Neural progenitor cell (in vitro differentiated cells): Measurements from ENCODE around the gene KIF1B.

ENCODE experiments used
- EZH2 ChIP-seq: fragments of 200-600 bp; sonication (generic); IDR thresholded peaks from 2 replicates; pipeline ENCODE4 v1.6.1; 2017; ENCODE audit warnings: antibody characterized with exemption, mild to moderate bottlenecking, moderate library complexity
- EZH2phosphoT487 ChIP-seq: fragments of 200-600 bp; sonication (generic); IDR thresholded peaks from 2 replicates; pipeline ENCODE4 v1.6.1; 2017; ENCODE audit warnings: antibody characterized with exemption
- TF ChIP-seq, protein P1 (sequence below): fragments of 200-600 bp; sonication (generic); IDR thresholded peaks from 2 replicates; pipeline ENCODE4 v1.5.1; 2017; ENCODE audit warnings: antibody characterized with exemption, mild to moderate bottlenecking

DNA sequence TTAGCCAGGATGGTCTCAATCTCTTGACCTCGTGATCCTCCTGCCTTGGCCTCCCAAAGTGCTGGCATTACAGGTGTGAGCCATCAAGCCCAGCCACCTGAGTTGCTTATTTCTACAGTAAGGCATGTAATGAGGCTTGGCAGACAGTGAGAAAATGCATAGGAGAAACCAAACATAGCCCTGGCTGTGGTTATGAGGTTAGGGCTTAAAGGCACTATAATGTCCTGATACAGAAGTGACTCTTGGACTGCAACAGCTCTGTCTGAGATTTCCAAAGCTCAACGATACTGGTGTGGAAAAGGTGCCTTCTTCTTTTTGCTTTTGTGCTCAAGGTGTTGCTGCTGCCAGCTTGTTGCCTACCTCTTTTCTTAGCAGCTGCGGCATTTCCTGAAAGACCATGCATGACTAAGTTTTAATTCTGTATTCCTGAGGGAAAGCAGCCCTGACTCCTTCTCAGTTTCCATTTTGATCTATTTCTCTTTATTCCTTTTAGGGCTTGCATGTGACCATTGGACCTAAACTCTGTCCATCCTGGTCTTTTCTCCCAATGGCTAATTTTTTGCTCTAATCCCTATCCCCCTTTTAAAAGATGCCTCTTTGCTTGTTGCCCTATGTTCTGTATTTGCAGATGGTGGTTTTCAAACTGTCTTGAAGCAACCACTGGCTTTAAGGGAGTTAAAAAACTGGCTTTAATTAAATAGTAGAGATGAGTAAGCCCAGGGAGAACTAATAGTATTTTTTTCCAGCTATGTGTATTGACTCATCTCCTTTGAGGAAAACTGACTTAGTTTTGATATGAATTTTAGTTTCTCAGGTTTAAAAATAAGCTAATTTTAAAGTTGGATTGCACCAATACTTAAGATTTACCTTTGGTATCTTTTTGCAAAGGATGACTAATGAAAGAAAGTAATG lies 70.3 kb downstream of the KIF1B start:
- TF ChIP-seq, protein P1, sequence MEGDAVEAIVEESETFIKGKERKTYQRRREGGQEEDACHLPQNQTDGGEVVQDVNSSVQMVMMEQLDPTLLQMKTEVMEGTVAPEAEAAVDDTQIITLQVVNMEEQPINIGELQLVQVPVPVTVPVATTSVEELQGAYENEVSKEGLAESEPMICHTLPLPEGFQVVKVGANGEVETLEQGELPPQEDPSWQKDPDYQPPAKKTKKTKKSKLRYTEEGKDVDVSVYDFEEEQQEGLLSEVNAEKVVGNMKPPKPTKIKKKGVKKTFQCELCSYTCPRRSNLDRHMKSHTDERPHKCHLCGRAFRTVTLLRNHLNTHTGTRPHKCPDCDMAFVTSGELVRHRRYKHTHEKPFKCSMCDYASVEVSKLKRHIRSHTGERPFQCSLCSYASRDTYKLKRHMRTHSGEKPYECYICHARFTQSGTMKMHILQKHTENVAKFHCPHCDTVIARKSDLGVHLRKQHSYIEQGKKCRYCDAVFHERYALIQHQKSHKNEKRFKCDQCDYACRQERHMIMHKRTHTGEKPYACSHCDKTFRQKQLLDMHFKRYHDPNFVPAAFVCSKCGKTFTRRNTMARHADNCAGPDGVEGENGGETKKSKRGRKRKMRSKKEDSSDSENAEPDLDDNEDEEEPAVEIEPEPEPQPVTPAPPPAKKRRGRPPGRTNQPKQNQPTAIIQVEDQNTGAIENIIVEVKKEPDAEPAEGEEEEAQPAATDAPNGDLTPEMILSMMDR = no peak
- TF ChIP-seq EZH2phosphoT487 (no peak), EZH2 (no peak)
